Gastroesophageal sphincter (tissue), 3 donors: ENCODE data around the gene ST6GALNAC3.

Source experiments
- POLR2A ChIP-seq, 2 donors: fragments of 450-650 bp; IDR thresholded peaks; one replicate each; pipeline ENCODE4 v1.6.1; 2017; ENCODE audit warnings: antibody characterized with exemption in 2 of 2, mild to moderate bottlenecking in 2 of 2, moderate library complexity in 1 of 2
- TF ChIP-seq, protein P1 (sequence below), 4 experiments: fragments of 200-600 bp in 2 of 4; fragments of 450-650 bp in 2 of 4; sonication (generic) in 1 of 4; IDR thresholded peaks; one replicate each; pipeline ENCODE4 v1.5.1; 2017 to 2019; ENCODE audit warnings: antibody characterized with exemption in 4 of 4, mild to moderate bottlenecking in 2 of 4, moderate library complexity in 2 of 4

DNA sequence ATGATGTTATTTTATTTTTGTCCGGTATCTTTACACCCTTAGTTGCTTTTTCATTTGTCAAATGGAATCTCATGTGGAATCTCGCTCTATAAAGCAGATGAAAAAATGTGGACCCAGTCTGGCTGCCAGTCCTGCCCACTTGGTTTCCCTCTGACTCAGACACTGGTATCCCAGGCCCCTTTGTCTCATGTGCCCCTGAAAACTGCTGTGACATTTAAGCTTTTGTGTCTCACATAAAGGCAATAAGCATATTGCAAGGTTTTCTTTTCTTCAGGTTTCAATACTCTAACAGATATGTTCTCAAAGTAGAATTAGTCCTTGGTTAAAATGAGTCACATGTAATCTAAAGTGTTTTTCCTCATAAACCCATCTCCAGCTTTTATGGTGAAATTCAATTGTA, 183.3 kb downstream of the ST6GALNAC3 start:
- TF ChIP-seq POLR2A (IDR thresholded peaks at IDR 0.05): no peak
- TF ChIP-seq, protein P1, sequence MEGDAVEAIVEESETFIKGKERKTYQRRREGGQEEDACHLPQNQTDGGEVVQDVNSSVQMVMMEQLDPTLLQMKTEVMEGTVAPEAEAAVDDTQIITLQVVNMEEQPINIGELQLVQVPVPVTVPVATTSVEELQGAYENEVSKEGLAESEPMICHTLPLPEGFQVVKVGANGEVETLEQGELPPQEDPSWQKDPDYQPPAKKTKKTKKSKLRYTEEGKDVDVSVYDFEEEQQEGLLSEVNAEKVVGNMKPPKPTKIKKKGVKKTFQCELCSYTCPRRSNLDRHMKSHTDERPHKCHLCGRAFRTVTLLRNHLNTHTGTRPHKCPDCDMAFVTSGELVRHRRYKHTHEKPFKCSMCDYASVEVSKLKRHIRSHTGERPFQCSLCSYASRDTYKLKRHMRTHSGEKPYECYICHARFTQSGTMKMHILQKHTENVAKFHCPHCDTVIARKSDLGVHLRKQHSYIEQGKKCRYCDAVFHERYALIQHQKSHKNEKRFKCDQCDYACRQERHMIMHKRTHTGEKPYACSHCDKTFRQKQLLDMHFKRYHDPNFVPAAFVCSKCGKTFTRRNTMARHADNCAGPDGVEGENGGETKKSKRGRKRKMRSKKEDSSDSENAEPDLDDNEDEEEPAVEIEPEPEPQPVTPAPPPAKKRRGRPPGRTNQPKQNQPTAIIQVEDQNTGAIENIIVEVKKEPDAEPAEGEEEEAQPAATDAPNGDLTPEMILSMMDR (IDR thresholded peaks at IDR 0.05): no peak
